ENCODE data around the gene AVL9.

GRCh38 chr7:32588657-32589056, 93.4 kb downstream of the AVL9 start:
- no peak for TF ChIP-seq CTCF (conservative IDR thresholded peaks at IDR 0.05; ENCODE audit: low read depth, low read length)
- no peak for TF ChIP-seq EZH2 (IDR thresholded peaks at IDR 0.05; ENCODE audit: borderline replicate concordance, low read depth, low read length, poor library complexity, severe bottlenecking)
